IPS-NIHi7 (cell line): Measurements from ENCODE around the gene TTC29.
"Not testable (repeated sequence)": the region's sequence is repeated elsewhere in the genome, so short reads cannot be mapped to it uniquely, and the experiment has no call there.

Experiments
- DNase-seq: peaks from one replicate; pipeline ENCODE4 v3.0.0; 2012; ENCODE audit warnings: mixed read lengths; ENCODE audit errors: extremely low spot score

TTC29 gene

GRCh38 chr4:146699910-146700309 is 245.8 kb downstream of the TTC29 start:
- DNase-seq: no peak

- no peak for DNase-seq
Observed at GRCh38 chr4:146674829-146675570, 270.7 kb downstream of the TTC29 start.

DNA sequence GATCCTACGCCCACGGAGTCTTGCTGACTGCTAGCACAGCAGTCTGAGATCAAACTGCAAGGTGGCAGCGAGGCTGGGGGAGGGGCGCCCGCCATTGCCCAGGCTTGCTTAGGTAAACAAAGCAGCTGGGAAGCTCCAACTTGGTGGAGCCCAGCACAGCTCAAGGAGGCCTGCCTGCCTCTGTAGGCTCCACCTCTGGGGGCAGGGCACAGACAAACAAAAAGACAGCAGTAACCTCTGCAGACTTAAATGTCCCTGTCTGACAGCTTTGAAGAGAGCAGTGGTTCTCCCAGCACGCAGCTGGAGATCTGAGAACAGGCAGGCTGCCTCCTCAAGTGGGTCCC is 281.7 kb downstream of the TTC29 start:
- not testable (repeated sequence) for DNase-seq

DNA sequence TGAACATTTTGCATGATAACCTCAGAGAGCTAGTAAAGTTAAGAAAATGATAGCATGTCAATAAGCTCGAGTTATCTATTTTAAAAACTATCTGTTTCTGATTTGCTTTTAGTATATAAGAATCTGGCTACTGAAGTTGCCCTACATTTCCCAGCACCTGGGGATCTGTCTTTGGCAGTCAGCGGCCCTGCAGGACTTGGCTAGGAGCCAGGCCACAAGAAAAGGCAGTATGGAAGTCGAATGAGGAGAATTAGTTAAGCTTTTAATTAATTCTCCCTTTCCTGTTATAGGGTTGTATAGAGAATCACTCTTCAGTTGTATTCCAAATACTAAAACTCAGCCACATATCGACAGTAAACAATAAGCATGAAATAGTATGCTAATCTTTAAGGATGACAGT is 284.3 kb downstream of the TTC29 start:
- no peak for DNase-seq
